SU-DHL-6 (cell line): ENCODE results near the gene NCKAP5.

Experiments used
- CTCF ChIP-seq: fragments of 200-600 bp; sonication (generic); IDR thresholded peaks from one replicate; pipeline ENCODE4 v1.5.1; 2017; ENCODE audit warnings: antibody characterized with exemption, mild to moderate bottlenecking, low read length, moderate library complexity; ENCODE audit not compliant: insufficient read depth, poor library complexity, severe bottlenecking
- EZH2phosphoT487 ChIP-seq: fragments of 200-600 bp; sonication (generic), shearing (Covaris generic); conservative IDR thresholded peaks from 2 replicates; pipeline ENCODE4 v1.6.1; 2018; ENCODE audit warnings: mild to moderate bottlenecking, antibody characterized with exemption, low read length, moderate library complexity, mixed read lengths

- no peak for TF ChIP-seq CTCF
- no peak for TF ChIP-seq EZH2phosphoT487
Measured at GRCh38 chr2:132795220-132795619, 773.0 kb downstream of the NCKAP5 start.
